ENCODE measurements around the gene KCNIP4. TPM values are rescaled to one million over a fixed set of nuclear protein-coding genes. Genes with fewer than 3 reads are reported as not detected.

The KCNIP4 gene
- total RNA-seq, 4 donors from 2014 or later = 0.19 TPM; not detected in 3

- no peak for TF ChIP-seq POLR2A (IDR thresholded peaks at IDR 0.05)
- TF ChIP-seq, protein P1, sequence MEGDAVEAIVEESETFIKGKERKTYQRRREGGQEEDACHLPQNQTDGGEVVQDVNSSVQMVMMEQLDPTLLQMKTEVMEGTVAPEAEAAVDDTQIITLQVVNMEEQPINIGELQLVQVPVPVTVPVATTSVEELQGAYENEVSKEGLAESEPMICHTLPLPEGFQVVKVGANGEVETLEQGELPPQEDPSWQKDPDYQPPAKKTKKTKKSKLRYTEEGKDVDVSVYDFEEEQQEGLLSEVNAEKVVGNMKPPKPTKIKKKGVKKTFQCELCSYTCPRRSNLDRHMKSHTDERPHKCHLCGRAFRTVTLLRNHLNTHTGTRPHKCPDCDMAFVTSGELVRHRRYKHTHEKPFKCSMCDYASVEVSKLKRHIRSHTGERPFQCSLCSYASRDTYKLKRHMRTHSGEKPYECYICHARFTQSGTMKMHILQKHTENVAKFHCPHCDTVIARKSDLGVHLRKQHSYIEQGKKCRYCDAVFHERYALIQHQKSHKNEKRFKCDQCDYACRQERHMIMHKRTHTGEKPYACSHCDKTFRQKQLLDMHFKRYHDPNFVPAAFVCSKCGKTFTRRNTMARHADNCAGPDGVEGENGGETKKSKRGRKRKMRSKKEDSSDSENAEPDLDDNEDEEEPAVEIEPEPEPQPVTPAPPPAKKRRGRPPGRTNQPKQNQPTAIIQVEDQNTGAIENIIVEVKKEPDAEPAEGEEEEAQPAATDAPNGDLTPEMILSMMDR (IDR thresholded peaks at IDR 0.05) = no peak
- Histone ChIP-seq H3K9me3 (peaks cover 0 to 5% (median 0%) of the 10 kb centered on the region in 3 donors), H3K27ac (no peak overlapping the region), H3K36me3 (no peaks in the 10 kb centered on the region), H3K4me3 (no peak overlapping the region), H3K4me1 (no peaks in the 10 kb centered on the region), H3K27me3 (no peaks in the 10 kb centered on the region)
- no peak for DNase-seq
- 39 to 40% methylated on average over 1 of the region's 1 CpG for WGBS, 2 donors
- intact Hi-C loops (cut with DNase I) = no loop called here
These were observed 129.5 kb downstream of the KCNIP4 start for GRCh38 chr4:21819086-21819485.

- H3K27ac ChIP-seq = no peak overlapping the region
- no peaks in the 10 kb centered on the region for H3K27me3 ChIP-seq
- no peak overlapping the region for H3K4me3 ChIP-seq
- no peaks in the 10 kb centered on the region for H3K36me3 ChIP-seq
- H3K4me1 ChIP-seq = no peaks in the 10 kb centered on the region
- DNase-seq = no peak
- TF ChIP-seq, protein P1 (IDR thresholded peaks at IDR 0.05) = no peak
- TF ChIP-seq POLR2A (IDR thresholded peaks at IDR 0.05) = no peak
- intact Hi-C loops (cut with DNase I) = no loop called here
- H3K9me3 ChIP-seq = peaks cover 0 to 5% (median 0%) of the 10 kb centered on the region in 3 donors
These were observed 132.8 kb downstream of the KCNIP4 start for GRCh38 chr4:21815651-21816377.

DNA sequence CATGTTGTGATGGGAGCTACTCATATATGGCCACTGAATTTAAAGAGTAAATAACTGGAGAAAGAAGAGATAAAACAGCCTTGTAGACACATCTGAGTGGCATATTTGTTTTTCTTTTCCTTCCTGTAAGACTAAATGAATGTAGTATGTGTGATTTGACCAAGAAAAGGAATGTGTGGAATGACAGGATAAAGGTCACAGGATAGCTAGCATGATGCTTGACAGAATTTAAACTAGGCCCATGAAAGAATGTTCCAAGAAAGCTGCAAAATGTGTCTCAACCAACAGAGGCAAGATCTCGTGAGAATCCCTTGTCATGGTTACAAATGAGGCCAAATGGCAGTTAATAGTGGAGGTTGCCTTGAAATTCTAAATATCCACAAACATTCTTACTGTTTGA lies 137.0 kb downstream of the KCNIP4 start:
- Histone ChIP-seq H3K27ac (no peak overlapping the region), H3K4me1 (no peaks in the 10 kb centered on the region), H3K4me3 (no peak overlapping the region), H3K27me3 (no peaks in the 10 kb centered on the region), H3K36me3 (no peaks in the 10 kb centered on the region), H3K9me3 (no peaks in the 10 kb centered on the region)
- 18% methylated on average over 1 of the region's 1 CpG for WGBS, 2 donors
- intact Hi-C loops (cut with DNase I) = no loop called here
- no peak for DNase-seq
- TF ChIP-seq POLR2A (IDR thresholded peaks at IDR 0.05) = no peak
- TF ChIP-seq, protein P1 (IDR thresholded peaks at IDR 0.05) = no peak

GRCh38 chr4:21806991-21807390 lies 141.6 kb downstream of the KCNIP4 start:
- H3K27me3 ChIP-seq = no peaks in the 10 kb centered on the region
- WGBS, 2 donors = 81 to 87% methylated on average over 3 of the region's 3 CpGs
- H3K27ac ChIP-seq = no peak overlapping the region
- no peaks in the 10 kb centered on the region for H3K36me3 ChIP-seq
- H3K4me3 ChIP-seq = no peak overlapping the region
- intact Hi-C loops (cut with DNase I) = no loop called here
- no peak for DNase-seq
- no peaks in the 10 kb centered on the region for H3K4me1 ChIP-seq
- TF ChIP-seq, protein P1 (IDR thresholded peaks at IDR 0.05) = no peak
- no peak for TF ChIP-seq POLR2A (IDR thresholded peaks at IDR 0.05)
- no peaks in the 10 kb centered on the region for H3K9me3 ChIP-seq

GRCh38 chr4:21802406-21802805 lies 146.2 kb downstream of the KCNIP4 start:
- Histone ChIP-seq H3K4me3 (no peak overlapping the region), H3K4me1 (no peaks in the 10 kb centered on the region), H3K36me3 (no peaks in the 10 kb centered on the region), H3K27ac (no peak overlapping the region), H3K9me3 (no peaks in the 10 kb centered on the region), H3K27me3 (no peaks in the 10 kb centered on the region)
- intact Hi-C loops (cut with DNase I) = no loop called here
- 34 to 36% methylated on average over 1 of the region's 1 CpG for WGBS, 2 donors
- no peak for DNase-seq
- no peak for TF ChIP-seq POLR2A (IDR thresholded peaks at IDR 0.05)
- TF ChIP-seq, protein P1 (IDR thresholded peaks at IDR 0.05) = no peak
